ENCODE results near the gene UBXN7.

UBXN7 gene

GRCh38 chr3:196444500-196444894 lies 12.3 kb upstream of the UBXN7 start:
- Histone ChIP-seq H3K36me3 (ENCODE audit: low read length) (no peaks in the 10 kb centered on the region), H3K27ac (ENCODE audit: low read depth, low read length) (no peak overlapping the region), H3K9me2 (replicated peaks; ENCODE audit: insufficient read depth, low read length) (no peaks in the 10 kb centered on the region), H3K9ac (ENCODE audit: low read length) (no peak overlapping the region), H3K9me3 (ENCODE audit: insufficient read depth, low read length) (no peaks in the 10 kb centered on the region), H3F3A (ENCODE audit: insufficient read depth) (no peaks in the 10 kb centered on the region), H3K4me3 (ENCODE audit: insufficient read depth, low read length, poor library complexity, severe bottlenecking) (no peak overlapping the region), H2AFZ (ENCODE audit: low read depth, low read length, severe bottlenecking) (no peak overlapping the region), H3K4me2 (ENCODE audit: low read depth, low read length, poor library complexity, severe bottlenecking) (no peak overlapping the region), H3K79me2 (ENCODE audit: insufficient read depth, low read length) (no peaks in the 10 kb centered on the region), H3K27me3 (ENCODE audit: low read length) (no peaks in the 10 kb centered on the region), H4K20me1 (ENCODE audit: low read depth, low read length) (no peaks in the 10 kb centered on the region)
- TF ChIP-seq CTCF (IDR thresholded peaks at IDR 0.05; ENCODE audit: insufficient read depth, low read length, poor library complexity, severe bottlenecking), result no peak
- TF ChIP-seq EZH2phosphoT487 (conservative IDR thresholded peaks at IDR 0.05; ENCODE audit: low read length), result no peak

GRCh38 chr3:196440696-196441095 lies 8.5 kb upstream of the UBXN7 start:
- Histone ChIP-seq H3K4me3 (ENCODE audit: insufficient read depth, low read length, poor library complexity, severe bottlenecking) (no peak overlapping the region), H4K20me1 (ENCODE audit: low read depth, low read length) (no peaks in the 10 kb centered on the region), H3F3A (ENCODE audit: insufficient read depth) (no peaks in the 10 kb centered on the region), H3K79me2 (ENCODE audit: insufficient read depth, low read length) (no peaks in the 10 kb centered on the region), H3K9me3 (ENCODE audit: insufficient read depth, low read length) (no peaks in the 10 kb centered on the region), H3K4me2 (ENCODE audit: low read depth, low read length, poor library complexity, severe bottlenecking) (no peak overlapping the region), H3K36me3 (ENCODE audit: low read length) (no peaks in the 10 kb centered on the region), H3K9me2 (replicated peaks; ENCODE audit: insufficient read depth, low read length) (no peaks in the 10 kb centered on the region), H3K27ac (ENCODE audit: low read depth, low read length) (no peak overlapping the region), H2AFZ (ENCODE audit: low read depth, low read length, severe bottlenecking) (no peak overlapping the region), H3K9ac (ENCODE audit: low read length) (no peak overlapping the region), H3K27me3 (ENCODE audit: low read length) (no peaks in the 10 kb centered on the region)
- TF ChIP-seq CTCF (IDR thresholded peaks at IDR 0.05; ENCODE audit: insufficient read depth, low read length, poor library complexity, severe bottlenecking) (no peak), EZH2phosphoT487 (conservative IDR thresholded peaks at IDR 0.05; ENCODE audit: low read length) (no peak)

- Histone ChIP-seq H3K9me2 (replicated peaks; ENCODE audit: insufficient read depth, low read length) (no peaks in the 10 kb centered on the region), H3K36me3 (ENCODE audit: low read length) (no peaks in the 10 kb centered on the region), H3K9me3 (ENCODE audit: insufficient read depth, low read length) (no peaks in the 10 kb centered on the region), H4K20me1 (ENCODE audit: low read depth, low read length) (no peaks in the 10 kb centered on the region), H2AFZ (ENCODE audit: low read depth, low read length, severe bottlenecking) (no peak overlapping the region), H3K79me2 (ENCODE audit: insufficient read depth, low read length) (no peaks in the 10 kb centered on the region), H3K4me3 (ENCODE audit: insufficient read depth, low read length, poor library complexity, severe bottlenecking) (no peak overlapping the region), H3K4me2 (ENCODE audit: low read depth, low read length, poor library complexity, severe bottlenecking) (no peak overlapping the region), H3F3A (ENCODE audit: insufficient read depth) (no peaks in the 10 kb centered on the region), H3K9ac (ENCODE audit: low read length) (no peak overlapping the region), H3K27ac (ENCODE audit: low read depth, low read length) (no peak overlapping the region), H3K27me3 (ENCODE audit: low read length) (no peaks in the 10 kb centered on the region)
- TF ChIP-seq EZH2phosphoT487 (conservative IDR thresholded peaks at IDR 0.05; ENCODE audit: low read length) (no peak), CTCF (IDR thresholded peaks at IDR 0.05; ENCODE audit: insufficient read depth, low read length, poor library complexity, severe bottlenecking) (no peak)
Measured at GRCh38 chr3:196440041-196440537, 7.9 kb upstream of the UBXN7 start.
